Caco-2 (cell line): Measurements from ENCODE around the gene NOVA2. TPM values are rescaled to one million over a fixed set of nuclear protein-coding genes. Genes with fewer than 3 reads are reported as not detected.

ENCODE experiments used
- BruUV-seq: library from RNA; stranded (reverse); fragments of 400-500 nt; replicated peaks from 2 replicates; lab custom pipeline; 2021; lab: Mats Ljungman, UMichigan
- CTCF ChIA-PET: fragments of 300-600 bp; sonication (Branson Sonifier 250); formaldehyde crosslinking; loops from one replicate; lab custom pipeline; 2022; ENCODE audit warnings: antibody characterized with exemption; lab: Charles Lee
- POLR2A ChIA-PET: fragments of 300-600 bp; sonication (Branson Sonifier 250); formaldehyde crosslinking; loops from one replicate; lab custom pipeline; 2022; ENCODE audit warnings: antibody characterized with exemption; lab: Charles Lee
- DNase-seq, 2 experiments: peaks; one replicate each; pipeline versions ENCODE4 v3.0.0 to v3.0.0-alpha.2; 2020 to 2022
- H3K27me3 ChIP-seq: replicated peaks from 2 replicates; pipeline ENCODE4 v1.6.0; 2011; ENCODE audit warnings: low read length; ENCODE audit not compliant: control insufficient read depth, insufficient read depth
- H3K36me3 ChIP-seq: 2 replicates; pipeline ENCODE4 v1.5.1; 2011; ENCODE audit warnings: low read length; ENCODE audit not compliant: control insufficient read depth, insufficient read depth
- H3K4me1 ChIP-seq: fragments of 250-450 bp; sonication (Bioruptor Pico); 2 replicates; pipeline ENCODE4 v1.5.1; 2020; ENCODE audit warnings: mild to moderate bottlenecking
- H3K4me3 ChIP-seq: 2 replicates; pipeline ENCODE4 v1.5.1; 2011; ENCODE audit warnings: low read depth, mild to moderate bottlenecking, control low read depth, low read length
- H3K9me3 ChIP-seq: fragments of 250-450 bp; sonication (Bioruptor Pico); 2 replicates; pipeline ENCODE4 v1.5.1; 2020; ENCODE audit warnings: mild to moderate bottlenecking, moderate library complexity
- H3K27ac Mint-ChIP-seq: one replicate; pipeline ENCODE4 v1.8.0; 2022; ENCODE audit warnings: mixed read lengths; ENCODE audit not compliant: unreplicated experiment
- H3K27me3 Mint-ChIP-seq: one replicate; pipeline ENCODE4 v1.8.0; 2022; ENCODE audit warnings: mixed read lengths; ENCODE audit not compliant: insufficient read depth, unreplicated experiment
- H3K36me3 Mint-ChIP-seq: one replicate; pipeline ENCODE4 v1.8.0; 2022; ENCODE audit warnings: mild to moderate bottlenecking, mixed read lengths; ENCODE audit not compliant: insufficient read depth, unreplicated experiment
- H3K4me1 Mint-ChIP-seq: one replicate; pipeline ENCODE4 v1.8.0; 2022; ENCODE audit warnings: low read depth, mixed read lengths; ENCODE audit not compliant: unreplicated experiment
- H3K4me3 Mint-ChIP-seq: one replicate; pipeline ENCODE4 v1.8.0; 2022; ENCODE audit warnings: mild to moderate bottlenecking, moderate library complexity, mixed read lengths; ENCODE audit not compliant: unreplicated experiment
- H3K9me3 Mint-ChIP-seq: one replicate; pipeline ENCODE4 v1.8.0; 2022; ENCODE audit warnings: mixed read lengths; ENCODE audit not compliant: unreplicated experiment
- CTCF ChIP-seq, 2 experiments: fragments of 200-600 bp in 1 of 2; IDR thresholded peaks; 1 replicate in 1 of 2; 2 replicates in 1 of 2; pipeline versions ENCODE4 v1.5.1 to v1.8.0; 2011 to 2022; ENCODE audit warnings: antibody characterized with exemption in 1 of 2, control low read depth in 1 of 2, inconsistent platforms in 1 of 2, low read depth in 1 of 2, low read length in 1 of 2, mild to moderate bottlenecking in 1 of 2, moderate library complexity in 1 of 2; ENCODE audit not compliant: insufficient read depth in 1 of 2, severe bottlenecking in 1 of 2, unreplicated experiment in 1 of 2
- intact Hi-C: fragments of 100-400 bp; cut with micrococcal nuclease; formaldehyde crosslinking; loops from one replicate; pipeline ENCODE4 v1.10.0; 2022; ENCODE audit not compliant: unreplicated experiment
- total RNA-seq: library from RNA; stranded (reverse); gene quantifications from 2 replicates; pipeline ENCODE4 v1.2.3, GENCODE V29; 2022

The NOVA2 gene
- total RNA-seq, 1 experiment from 2014 or later = 0.05 TPM

DNA sequence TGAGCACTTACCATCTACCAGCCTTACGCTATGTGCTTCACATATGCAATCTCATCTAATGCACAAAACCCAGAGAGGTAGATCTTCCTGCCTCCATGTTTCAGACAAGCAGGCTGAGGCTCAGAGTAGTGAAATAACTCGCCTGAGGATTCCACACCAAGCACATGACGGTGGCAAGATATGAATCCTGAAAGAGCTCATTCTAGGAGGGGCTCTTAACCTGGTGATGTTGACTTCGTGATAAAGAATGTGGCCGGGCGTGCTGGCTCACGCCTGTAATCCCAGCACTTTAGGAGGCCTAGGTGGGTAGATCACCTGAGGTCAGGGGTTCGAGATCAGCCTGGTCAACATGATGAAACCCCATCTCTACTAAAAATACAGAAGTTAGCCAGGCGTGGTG lies 5.0 kb downstream of the NOVA2 start:
- ChIA-PET CTCF (interaction anchor here (0.5 to 0.6 kb wide), 2 partner anchors 23 to 52 kb away, joined by 5 read pairs; no protein-coding TSS in a partner anchor), POLR2A (no interaction called here)
- no peak for TF ChIP-seq CTCF (IDR thresholded peaks at IDR 0.05; ENCODE audit: insufficient read depth in 1 of 2, low read depth in 1 of 2, low read length in 1 of 2, severe bottlenecking in 1 of 2, unreplicated experiment in 1 of 2)

DNA sequence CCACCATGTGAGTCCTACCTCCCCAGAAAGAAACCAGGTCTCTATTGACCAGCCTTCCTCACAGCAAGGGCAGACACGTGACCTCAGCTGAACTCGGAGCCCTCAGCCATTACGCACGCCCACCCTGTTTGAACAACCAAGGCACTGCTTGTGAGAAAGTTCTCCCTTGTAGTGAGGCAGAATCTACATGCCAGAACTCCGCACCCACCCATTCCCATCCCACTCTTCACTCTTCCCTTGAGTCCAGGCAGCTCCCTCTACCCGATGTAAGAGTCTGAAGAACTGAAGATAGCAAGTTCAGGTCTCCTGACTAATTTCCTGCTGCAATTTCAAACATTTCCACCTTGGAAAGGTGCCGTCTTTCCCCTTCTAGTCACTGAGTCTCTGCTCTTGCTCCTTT lies 6.4 kb downstream of the NOVA2 start:
- no TSS peak for BruUV-seq
- no peak overlapping the region for H3K27ac Mint-ChIP-seq
- Histone ChIP-seq H3K27me3 (no peaks in the 10 kb centered on the region), H3K4me1 (no peaks in the 10 kb centered on the region; the same call in 1 of the 2 replicates), H3K9me3 (no peaks in the 10 kb centered on the region), H3K36me3 (no peaks in the 10 kb centered on the region), H3K4me3 (no peak overlapping the region)
- TF ChIP-seq CTCF (IDR thresholded peaks at IDR 0.05; ENCODE audit: insufficient read depth in 1 of 2, low read depth in 1 of 2, low read length in 1 of 2, severe bottlenecking in 1 of 2, unreplicated experiment in 1 of 2) = no peak
- H3K27me3 Mint-ChIP-seq = peaks cover 12% of the 10 kb centered on the region
- ChIA-PET CTCF (no interaction called here), POLR2A (no interaction called here)
- H3K4me1 Mint-ChIP-seq = peaks cover 6% of the 10 kb centered on the region
- no peak for DNase-seq
- H3K36me3 Mint-ChIP-seq = no peaks in the 10 kb centered on the region
- H3K9me3 Mint-ChIP-seq = no peaks in the 10 kb centered on the region
- H3K4me3 Mint-ChIP-seq = no peak overlapping the region
- intact Hi-C loops = no loop called here

More for the DNA sequence above, 5.0 kb downstream of the NOVA2 start:
- peak in 1 of 2 experiments; percentile 24 for DNase-seq
- no TSS peak for BruUV-seq
- no peak overlapping the region for H3K4me3 Mint-ChIP-seq
- no peaks in the 10 kb centered on the region; the same call in 1 of the 2 replicates for H3K4me1 ChIP-seq
- no peaks in the 10 kb centered on the region for H3K9me3 Mint-ChIP-seq
- H3K36me3 Mint-ChIP-seq = no peaks in the 10 kb centered on the region
- H3K27me3 ChIP-seq = no peaks in the 10 kb centered on the region
- no peaks in the 10 kb centered on the region for H3K36me3 ChIP-seq
- no peaks in the 10 kb centered on the region for H3K9me3 ChIP-seq
- peaks cover 7% of the 10 kb centered on the region for H3K4me1 Mint-ChIP-seq
- H3K4me3 ChIP-seq = no peak overlapping the region
- H3K27me3 Mint-ChIP-seq = peaks cover 18% of the 10 kb centered on the region
- H3K27ac Mint-ChIP-seq = no peak overlapping the region
- intact Hi-C loops = no loop called here

GRCh38 chr19:45962021-45962420 lies 11.6 kb downstream of the NOVA2 start:
- no peak for TF ChIP-seq CTCF (IDR thresholded peaks at IDR 0.05; ENCODE audit: insufficient read depth in 1 of 2, low read depth in 1 of 2, low read length in 1 of 2, severe bottlenecking in 1 of 2, unreplicated experiment in 1 of 2)
- H3K9me3 ChIP-seq = no peaks in the 10 kb centered on the region
- H3K4me1 Mint-ChIP-seq = no peaks in the 10 kb centered on the region
- H3K9me3 Mint-ChIP-seq = no peaks in the 10 kb centered on the region
- ChIA-PET POLR2A (no interaction called here), CTCF (no interaction called here)
- H3K27me3 Mint-ChIP-seq = peaks cover 27% of the 10 kb centered on the region
- no peak overlapping the region for H3K4me3 Mint-ChIP-seq
- no peaks in the 10 kb centered on the region for H3K27me3 ChIP-seq
- no peaks in the 10 kb centered on the region for H3K36me3 Mint-ChIP-seq
- DNase-seq = no peak
- intact Hi-C loops = no loop called here
- BruUV-seq = no TSS peak
- no peaks in the 10 kb centered on the region for H3K36me3 ChIP-seq
- no peaks in the 10 kb centered on the region for H3K4me1 ChIP-seq
- H3K27ac Mint-ChIP-seq = no peak overlapping the region
- no peak overlapping the region for H3K4me3 ChIP-seq
